NCI-H2227 (cell line): ENCODE measurements around the gene ACKR3.

Experiments
- DNase-seq: peaks from one replicate; lab custom pipeline; 2025; ENCODE audit not compliant: unreplicated experiment; lab: John Stamatoyannopoulos, UW

Gene ACKR3

GRCh38 chr2:236607471-236608187 lies 38.0 kb downstream of the ACKR3 start:
- DNase-seq, result no peak

DNA sequence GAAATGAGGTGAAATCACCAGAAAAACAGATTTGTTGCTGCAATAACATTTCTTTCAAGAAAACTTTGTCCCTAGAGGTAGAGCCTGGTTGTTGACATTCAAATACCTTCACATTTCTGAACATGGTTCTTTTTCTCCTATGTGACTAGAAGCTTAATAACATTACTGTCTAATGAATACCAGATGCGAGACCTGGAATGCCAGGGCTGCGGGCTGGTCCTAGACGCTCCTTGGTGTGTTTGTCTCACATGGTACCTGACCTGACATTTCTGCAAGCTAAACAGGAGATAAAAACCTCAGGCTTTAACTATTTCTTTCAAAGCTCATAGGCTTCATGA lies 38.5 kb downstream of the ACKR3 start:
- no peak for DNase-seq

DNA sequence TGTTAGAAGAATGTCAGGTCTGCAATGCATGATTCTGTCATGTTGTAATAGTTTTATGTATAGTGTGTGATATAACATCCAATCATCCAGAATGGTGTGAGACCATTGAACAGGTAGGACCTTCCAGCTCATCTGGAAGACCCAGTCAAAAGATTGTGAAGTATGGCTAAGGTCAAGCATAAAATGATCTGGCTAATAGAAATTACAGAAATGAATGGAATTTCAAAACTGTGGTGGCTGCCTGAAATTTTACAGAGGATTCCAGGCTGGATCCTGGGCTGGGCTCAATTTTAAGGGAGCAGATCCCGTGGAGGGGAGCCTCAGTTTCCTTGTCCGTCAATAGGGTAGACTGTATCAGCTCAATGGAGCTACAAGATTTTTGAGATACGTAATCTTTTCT lies 39.1 kb downstream of the ACKR3 start:
- DNase-seq, result no peak

DNA sequence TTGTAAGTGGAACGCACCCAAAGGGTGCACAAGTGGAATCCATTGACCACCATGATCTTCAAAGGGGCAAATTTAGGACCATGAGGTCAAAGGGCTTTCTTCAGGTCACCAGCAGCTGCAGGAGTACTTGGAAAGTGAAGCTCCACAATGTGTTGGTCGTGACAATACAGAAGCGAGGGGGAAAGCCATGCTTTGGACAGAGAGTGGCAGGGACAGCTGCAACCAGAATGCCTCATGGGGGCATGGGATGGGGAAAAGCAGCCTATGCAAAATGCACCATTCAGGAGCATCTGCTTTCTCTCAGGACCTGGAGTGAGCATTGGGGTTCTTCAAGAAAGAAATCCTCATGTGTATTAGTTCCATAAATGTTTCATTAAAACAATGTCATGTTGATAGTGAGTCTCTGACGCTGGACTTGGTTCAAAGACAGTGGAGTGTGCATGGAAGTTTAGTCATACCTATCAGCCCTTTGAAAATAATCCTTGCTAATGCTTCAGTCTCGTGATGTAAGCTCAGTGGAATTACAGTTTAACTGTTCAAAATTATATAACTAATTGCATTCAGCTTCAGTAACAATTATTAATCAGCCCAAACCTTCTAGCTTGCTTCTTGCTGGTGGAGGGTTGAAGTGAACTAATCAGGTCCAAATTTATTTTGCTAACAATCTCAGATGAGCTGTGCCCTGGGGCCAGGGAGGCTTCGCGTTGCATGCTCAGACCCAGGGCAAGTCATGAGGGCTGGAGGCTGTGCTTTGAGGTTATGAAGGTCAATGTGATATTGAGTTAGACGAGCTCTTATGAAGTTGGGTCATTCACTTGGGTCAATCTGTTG lies 41.6 kb downstream of the ACKR3 start:
- no peak for DNase-seq

DNA sequence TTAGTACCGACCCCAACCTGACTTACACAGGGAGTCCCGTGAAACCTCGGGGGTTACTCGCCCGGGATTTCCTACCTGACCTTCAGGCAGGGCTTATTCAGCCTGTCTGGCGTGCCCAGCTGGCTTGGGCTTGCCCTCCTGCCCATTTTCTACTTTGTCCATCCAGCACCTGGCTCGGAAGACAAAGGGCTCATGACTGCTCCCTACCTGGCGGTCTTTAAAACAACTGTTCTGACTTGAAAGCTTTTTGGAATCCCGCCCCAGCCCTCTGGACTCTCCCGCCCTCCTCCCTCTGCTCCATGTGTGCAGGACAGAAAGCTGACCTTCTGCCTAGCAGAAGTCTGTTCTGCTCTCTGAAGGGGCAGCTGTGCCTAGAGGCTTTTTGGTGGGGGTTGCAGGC lies 43.1 kb downstream of the ACKR3 start:
- DNase-seq, result no peak

GRCh38 chr2:236613612-236614011 lies 44.0 kb downstream of the ACKR3 start:
- no peak for DNase-seq

DNA sequence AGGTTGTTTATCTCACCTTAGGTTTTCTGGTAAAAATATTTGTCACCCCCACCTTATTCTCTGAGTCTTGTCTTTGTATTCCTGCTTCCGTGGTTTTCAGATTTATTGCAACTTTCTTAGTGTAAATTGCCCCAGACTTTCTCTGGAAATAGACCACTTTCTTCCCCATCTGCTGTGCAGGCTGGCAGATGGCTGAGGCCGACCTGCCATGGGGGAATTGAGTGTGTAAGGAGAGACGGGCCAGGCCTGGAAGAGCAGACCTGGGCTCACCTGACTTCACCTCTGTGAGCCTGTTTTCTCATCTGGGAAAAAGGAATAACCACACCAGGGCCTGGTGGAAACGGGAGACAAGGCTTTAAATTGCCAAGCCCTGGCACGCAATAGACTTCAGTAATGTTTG lies 44.9 kb downstream of the ACKR3 start:
- DNase-seq, result no peak

GRCh38 chr2:236616031-236616430 lies 46.4 kb downstream of the ACKR3 start:
- no peak for DNase-seq

DNA sequence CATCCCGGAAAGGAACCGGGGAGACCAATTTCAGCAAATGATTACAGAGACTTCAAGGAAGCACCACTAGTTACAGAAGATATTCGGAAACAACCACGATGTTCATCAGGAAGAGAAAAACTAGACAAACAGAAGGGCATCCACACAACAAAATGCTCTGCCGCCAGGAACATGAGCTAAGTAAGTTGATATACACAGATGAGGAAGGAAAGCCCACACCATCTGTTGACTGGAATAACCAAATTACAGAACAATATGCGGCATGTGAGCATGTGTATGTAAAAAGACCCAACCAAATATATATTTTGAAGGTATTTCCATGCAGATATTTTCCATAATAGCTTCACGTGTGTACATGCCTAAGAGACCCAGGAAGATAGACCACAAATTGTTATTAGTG lies 47.0 kb downstream of the ACKR3 start:
- DNase-seq, result no peak

DNA sequence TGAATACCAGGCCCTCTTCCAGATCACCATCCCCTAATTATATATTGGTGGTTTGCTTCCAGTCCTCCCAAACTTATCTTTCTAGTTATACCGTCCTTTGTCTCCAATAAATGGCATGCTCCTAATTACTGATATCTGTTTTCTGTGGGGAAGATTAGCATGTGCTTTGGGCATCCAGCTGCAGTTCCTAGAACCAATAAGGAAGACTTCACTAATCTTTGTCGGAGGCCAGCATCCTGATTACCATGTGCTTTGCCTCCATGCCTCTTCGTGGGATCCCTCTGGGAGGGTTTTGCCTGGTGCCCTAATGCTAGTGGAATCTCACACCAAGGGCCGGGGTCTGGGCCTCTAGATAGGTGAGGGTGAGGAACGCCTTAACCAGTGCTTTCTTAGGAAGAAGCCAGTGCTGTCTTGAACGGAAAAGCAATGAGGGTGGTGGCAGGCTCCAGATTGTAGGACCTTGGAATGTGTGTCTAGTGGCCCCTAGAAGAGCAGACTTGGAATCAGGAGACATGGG lies 47.7 kb downstream of the ACKR3 start:
- DNase-seq, result no peak

- DNase-seq, result no peak
Observed at GRCh38 chr2:236617796-236618195, 48.2 kb downstream of the ACKR3 start.

DNA sequence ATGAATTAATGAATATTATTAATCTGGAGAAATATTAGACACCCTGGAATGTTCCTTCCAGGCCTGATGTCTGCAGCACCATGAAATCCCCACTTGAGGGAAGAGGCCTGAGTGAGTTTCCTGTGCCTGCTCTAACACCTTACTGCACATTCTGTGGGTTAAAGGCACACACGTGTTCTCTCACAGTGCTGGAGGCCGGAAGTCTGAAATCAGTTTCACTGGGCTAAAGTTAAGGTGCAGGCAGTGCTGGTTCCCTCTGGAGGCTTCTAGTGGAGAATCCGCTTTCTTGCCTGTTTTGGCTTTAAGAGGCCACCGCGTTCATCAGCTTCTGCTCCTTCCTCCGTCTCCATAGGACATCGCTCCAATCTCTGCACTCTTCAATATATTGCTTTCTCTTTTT lies 48.7 kb downstream of the ACKR3 start:
- no peak for DNase-seq

GRCh38 chr2:236619910-236620612 lies 50.4 kb downstream of the ACKR3 start:
- no peak for DNase-seq

DNA sequence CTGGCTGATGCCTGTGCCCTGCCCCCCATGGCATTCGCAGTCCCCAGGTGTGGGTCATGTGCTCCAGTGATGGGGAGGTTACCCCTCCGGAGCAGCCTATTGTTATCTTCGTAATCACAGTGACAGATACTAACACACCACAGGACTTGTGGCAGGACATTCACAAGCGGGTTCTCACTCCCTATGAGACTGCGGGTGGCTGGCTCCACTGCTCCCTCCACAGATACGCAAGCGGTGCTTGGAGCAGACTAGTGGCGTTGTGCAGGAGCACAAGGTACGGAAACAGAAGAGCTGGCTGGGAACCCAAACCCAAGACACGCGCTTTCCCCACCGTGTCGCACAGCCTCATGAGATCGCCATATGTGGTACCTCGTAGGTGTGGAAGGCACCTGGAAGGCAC lies 52.2 kb downstream of the ACKR3 start:
- DNase-seq, result no peak

- DNase-seq, result no peak
Observed at GRCh38 chr2:236622201-236622600, 52.6 kb downstream of the ACKR3 start.

- no peak for DNase-seq
Observed at GRCh38 chr2:236622660-236623059, 53.0 kb downstream of the ACKR3 start.

GRCh38 chr2:236623816-236624215 lies 54.2 kb downstream of the ACKR3 start:
- no peak for DNase-seq

- DNase-seq, result no peak
Observed at GRCh38 chr2:236625156-236625690, 55.6 kb downstream of the ACKR3 start.

- no peak for DNase-seq
Observed at GRCh38 chr2:236626391-236627150, 56.9 kb downstream of the ACKR3 start.

GRCh38 chr2:236627193-236627592 lies 57.6 kb downstream of the ACKR3 start:
- DNase-seq, result no peak

DNA sequence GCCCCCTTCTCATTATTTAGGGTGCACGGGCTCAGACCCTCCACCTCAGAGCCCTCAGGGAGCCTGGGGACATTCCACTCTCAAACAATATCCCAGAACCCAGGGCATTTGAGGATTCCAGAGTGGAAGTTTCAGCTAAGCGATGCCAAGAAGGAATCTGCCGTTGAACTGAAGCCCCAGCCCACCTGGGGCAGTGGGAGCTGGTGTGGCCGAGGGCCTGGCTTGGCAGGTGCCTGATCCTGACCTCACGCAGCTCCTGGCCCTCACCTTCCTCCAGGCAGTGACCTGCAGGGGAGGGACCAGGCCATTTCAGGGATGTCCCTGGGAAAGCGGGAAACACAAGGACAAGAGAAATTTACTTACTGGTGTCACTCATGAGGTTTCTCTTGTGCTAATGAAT lies 58.2 kb downstream of the ACKR3 start:
- no peak for DNase-seq
